UCSD-AML1 (cell line): Measurements from ENCODE around the gene CORO2B.

ENCODE experiments used
- DNase-seq: peaks from one replicate; lab custom pipeline; 2025; ENCODE audit not compliant: unreplicated experiment; lab: John Stamatoyannopoulos, UW

The CORO2B gene

DNA sequence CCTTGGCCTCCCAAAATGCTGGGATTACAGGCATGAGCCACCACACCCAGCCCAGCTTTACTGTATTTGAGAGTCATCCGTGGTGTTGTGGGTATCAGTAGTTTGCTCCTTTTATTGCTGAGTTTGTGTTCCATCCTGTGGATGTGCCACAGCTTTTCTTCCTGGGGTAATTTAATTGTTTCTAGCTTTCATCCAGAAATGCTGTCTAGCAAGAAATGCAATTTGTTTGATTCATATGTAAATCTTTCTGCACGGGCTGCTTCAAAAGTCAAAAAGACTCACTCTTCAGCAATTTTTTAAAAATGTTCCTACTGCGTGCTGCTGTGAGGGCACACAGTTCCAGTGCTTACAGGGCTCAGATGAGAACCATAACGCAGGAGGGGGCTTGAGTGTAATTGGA is 47.1 kb downstream of the CORO2B start:
- DNase-seq: no peak

DNA sequence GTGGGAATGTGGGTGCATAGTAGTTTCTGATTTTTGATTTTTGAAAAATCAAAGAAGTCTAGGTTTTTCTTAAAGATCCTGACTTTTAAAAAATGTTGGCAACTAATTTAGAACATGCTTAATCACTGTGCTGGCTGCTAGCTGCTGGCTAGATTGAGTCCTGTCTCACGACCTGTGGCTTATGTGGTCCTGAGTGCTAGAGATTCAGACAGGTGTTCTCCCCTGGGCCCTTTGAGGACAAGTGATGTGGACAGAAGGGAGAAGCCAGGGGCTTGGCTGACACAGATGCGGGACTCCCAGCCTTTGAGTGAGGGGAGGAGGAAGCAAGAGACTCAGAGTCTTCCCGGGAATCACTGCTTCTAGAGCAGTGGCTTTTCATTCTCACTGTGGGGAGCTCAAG is 47.5 kb downstream of the CORO2B start:
- DNase-seq: no peak

DNA sequence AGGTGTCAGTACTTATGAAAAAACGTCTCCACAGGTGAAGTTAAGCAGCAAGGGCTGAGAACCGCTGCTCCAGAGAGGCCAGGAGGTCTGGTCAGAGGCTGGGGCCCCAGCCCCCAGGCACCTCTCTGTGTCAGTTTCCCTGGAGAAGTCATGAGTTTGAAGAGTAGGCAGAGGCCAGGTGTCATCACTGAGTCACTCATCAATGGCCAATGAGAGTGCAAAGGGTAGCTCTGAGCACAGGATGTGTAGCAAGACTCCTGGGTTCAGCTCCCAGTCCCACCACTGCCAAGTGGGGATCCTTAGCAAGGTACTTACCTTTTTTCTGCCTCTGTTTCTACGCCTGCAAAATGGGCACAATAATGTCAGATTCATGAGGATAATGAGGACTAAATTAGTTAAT is 47.9 kb downstream of the CORO2B start:
- no peak for DNase-seq

GRCh38 chr15:68627476-68627875 is 48.7 kb downstream of the CORO2B start:
- DNase-seq: no peak

DNA sequence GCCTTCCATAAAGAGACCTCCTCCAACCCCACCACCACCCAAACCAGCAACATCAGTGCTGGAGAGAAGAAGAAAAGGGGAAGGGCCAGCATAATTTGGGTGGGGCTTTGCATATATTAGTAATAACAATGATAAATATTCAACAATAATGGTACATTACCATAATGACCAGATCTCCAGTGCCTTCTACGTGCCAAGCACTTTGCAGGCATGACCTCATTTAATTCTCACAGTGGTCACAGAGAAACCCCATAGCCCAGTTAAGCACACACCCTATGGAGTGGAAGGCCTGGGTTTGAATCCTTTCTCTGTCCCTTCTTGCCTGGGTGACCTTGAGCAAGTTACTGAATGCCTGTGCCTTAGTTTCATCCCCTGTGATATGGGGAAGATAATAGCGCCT is 49.2 kb downstream of the CORO2B start:
- DNase-seq: no peak

DNA sequence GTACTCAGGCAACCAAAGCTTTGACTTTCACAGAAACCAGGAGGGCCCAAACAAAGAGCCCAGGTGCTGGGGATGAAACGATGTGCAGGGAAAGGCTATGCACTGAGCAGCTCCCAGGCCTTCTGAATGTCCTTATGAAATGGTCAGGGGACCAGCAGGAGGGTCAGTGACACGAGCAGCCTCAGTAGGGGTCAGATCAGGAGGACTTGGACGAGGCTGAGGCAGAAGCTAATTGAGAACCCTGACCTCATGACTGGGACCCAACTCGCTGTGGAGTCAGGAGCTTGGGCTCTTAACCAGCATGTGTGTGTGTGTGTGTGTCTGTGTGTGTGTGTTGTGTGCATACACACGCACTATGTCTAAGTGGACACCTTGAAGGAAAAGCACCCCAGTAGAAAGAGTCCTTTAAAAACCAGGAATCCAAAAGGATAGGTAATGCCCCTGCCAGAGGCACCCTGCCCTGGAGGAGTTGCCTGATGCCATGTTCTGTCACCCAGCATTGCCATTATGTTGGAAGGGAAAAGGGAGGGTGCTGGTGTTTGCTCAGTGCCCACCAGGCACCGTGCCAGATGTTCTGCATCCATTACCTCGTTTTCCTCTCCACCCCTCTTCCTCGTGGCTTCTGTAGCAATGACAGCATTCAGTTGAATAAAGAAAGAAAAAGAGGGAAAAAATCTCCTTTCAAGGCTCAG is 50.9 kb downstream of the CORO2B start:
- no peak for DNase-seq

DNA sequence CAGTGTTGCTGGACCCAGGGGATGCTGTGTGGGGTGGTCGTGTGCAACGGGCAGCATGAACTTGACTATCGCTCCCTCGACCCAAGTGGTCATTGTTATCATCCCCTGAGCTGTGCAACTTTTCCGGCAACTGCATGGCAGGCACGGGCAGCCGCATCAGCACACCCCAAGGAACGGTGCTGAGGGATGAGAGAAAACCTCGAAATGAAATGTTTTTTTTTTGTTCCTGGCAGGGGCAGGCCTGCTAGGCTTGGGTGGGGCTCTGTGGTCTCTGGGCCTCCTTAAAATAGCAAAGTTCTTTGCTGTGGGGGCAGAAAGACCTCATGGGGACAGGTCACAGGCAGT is 51.4 kb downstream of the CORO2B start:
- no peak for DNase-seq

GRCh38 chr15:68630836-68631235 is 52.0 kb downstream of the CORO2B start:
- DNase-seq: no peak

DNA sequence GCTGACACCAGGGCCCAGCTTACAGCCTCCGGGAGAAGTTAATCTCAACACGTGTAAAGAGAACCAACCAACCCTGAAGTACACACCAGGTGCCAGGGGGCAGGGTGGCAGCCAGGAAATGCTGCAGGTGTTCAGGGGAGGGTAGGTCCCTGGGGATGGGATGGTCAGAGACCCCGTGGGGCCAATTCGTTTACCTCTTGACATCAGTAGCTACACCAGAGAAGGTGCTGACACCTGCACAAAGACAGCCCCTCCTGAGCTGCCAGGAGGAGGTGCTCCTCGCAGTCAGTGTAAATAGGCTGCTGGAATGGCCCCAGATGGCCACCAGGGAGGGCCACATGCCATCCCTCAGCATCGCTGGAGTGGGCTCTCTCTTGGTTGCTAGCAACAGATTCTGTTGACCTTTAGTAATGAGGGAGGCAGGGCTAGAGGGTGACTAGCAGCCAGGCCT is 52.8 kb downstream of the CORO2B start:
- no peak for DNase-seq

GRCh38 chr15:68632101-68632500 is 53.3 kb downstream of the CORO2B start:
- no peak for DNase-seq

- no peak for DNase-seq
Measured at GRCh38 chr15:68633231-68634121, 54.7 kb downstream of the CORO2B start.

GRCh38 chr15:68634122-68634482 is 55.3 kb downstream of the CORO2B start:
- DNase-seq: no peak

DNA sequence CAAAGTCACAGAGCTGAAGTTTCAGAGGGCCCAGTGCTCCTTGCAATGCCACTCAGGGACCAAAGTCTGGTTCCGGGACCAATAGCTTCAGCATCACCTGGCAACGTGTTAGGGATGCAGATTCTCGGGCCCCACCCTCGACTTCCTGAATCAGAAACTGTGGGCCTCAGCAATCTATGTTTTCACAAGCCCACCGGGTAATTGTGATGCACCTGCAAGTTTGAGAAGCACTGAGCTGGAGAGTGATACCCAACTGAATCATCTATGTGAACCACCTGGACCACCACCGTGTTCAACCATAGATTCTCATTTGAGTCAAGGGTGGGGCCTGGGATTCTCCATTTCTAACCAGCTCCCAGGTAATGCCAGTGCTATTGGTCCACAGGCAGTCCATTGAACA is 55.7 kb downstream of the CORO2B start:
- DNase-seq: no peak

- no peak for DNase-seq
Measured at GRCh38 chr15:68635141-68635540, 56.3 kb downstream of the CORO2B start.

GRCh38 chr15:68636256-68636655 is 57.5 kb downstream of the CORO2B start:
- DNase-seq: no peak

GRCh38 chr15:68637767-68638404 is 59.1 kb downstream of the CORO2B start:
- no peak for DNase-seq

DNA sequence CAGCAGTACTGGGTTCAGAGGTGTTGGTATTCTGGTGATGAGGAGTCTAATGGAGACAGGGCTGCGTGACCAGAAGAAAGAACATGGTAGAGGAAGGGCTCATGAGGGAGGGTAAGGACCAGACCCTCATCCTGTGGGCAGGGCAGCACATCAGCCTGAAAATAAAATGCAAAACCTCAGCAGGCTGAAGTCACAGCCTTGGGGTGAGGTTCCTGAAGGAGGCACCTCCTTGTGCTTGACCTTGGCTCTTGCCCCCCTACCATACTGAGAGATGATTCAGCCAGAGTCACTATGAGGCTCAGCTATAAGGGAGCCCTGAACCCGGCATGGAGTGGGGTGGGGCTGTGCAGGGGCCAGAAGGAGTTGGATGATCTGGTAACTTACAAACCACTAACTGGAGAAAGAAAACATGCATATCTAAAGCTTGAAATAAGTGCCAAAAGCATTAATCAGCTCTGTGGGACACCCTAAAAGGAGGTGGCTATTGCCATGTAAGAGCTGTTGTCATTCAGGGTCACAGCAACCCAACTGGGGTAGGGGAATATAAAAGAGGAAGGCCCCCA is 60.2 kb downstream of the CORO2B start:
- no peak for DNase-seq

GRCh38 chr15:68639926-68640600 is 61.3 kb downstream of the CORO2B start:
- no peak for DNase-seq

GRCh38 chr15:68640791-68641331 is 62.1 kb downstream of the CORO2B start:
- no peak for DNase-seq

- no peak for DNase-seq
Measured at GRCh38 chr15:68641376-68641775, 62.6 kb downstream of the CORO2B start.

DNA sequence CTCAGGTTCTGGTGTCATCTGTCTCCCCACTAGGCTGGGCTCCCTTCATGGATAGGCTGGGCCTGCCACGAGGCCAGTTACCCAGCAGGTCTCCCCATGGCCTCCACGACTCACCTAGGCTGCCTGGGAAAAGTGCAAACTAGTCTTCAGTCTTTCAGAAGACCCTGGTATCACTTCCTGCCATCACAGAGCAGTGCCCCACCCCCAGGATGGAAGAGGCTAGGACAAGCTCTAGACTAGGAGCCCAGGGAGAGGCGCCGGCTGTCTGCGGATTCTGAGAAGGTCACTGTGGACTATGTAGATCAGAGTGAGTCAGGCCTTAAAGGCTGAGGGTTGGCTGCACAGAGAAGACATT is 63.7 kb downstream of the CORO2B start:
- DNase-seq: no peak
